ENCODE data around the gene APEX1.

APEX1 gene

GRCh38 chr14:20429801-20430669 is 25.0 kb upstream of the APEX1 start:
- H3K27me3 ChIP-seq (replicated peaks; ENCODE audit: control insufficient read depth, insufficient read depth, low read length) = no peaks in the 10 kb centered on the region
- TF ChIP-seq, protein P1, sequence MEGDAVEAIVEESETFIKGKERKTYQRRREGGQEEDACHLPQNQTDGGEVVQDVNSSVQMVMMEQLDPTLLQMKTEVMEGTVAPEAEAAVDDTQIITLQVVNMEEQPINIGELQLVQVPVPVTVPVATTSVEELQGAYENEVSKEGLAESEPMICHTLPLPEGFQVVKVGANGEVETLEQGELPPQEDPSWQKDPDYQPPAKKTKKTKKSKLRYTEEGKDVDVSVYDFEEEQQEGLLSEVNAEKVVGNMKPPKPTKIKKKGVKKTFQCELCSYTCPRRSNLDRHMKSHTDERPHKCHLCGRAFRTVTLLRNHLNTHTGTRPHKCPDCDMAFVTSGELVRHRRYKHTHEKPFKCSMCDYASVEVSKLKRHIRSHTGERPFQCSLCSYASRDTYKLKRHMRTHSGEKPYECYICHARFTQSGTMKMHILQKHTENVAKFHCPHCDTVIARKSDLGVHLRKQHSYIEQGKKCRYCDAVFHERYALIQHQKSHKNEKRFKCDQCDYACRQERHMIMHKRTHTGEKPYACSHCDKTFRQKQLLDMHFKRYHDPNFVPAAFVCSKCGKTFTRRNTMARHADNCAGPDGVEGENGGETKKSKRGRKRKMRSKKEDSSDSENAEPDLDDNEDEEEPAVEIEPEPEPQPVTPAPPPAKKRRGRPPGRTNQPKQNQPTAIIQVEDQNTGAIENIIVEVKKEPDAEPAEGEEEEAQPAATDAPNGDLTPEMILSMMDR (IDR thresholded peaks at IDR 0.05; ENCODE audit: insufficient read depth, low read length, poor library complexity, severe bottlenecking) = no peak
- no peaks in the 10 kb centered on the region for H3K36me3 ChIP-seq (ENCODE audit: control insufficient read depth, insufficient read depth, low read length)
- no peak for DNase-seq (ENCODE audit: extremely low read depth, insufficient read length)
- H3K4me3 ChIP-seq (replicated peaks; ENCODE audit: low read depth, low read length) = no peak overlapping the region

GRCh38 chr14:20434701-20435581 is 20.1 kb upstream of the APEX1 start:
- TF ChIP-seq, protein P1 (IDR thresholded peaks at IDR 0.05; ENCODE audit: insufficient read depth, low read length, poor library complexity, severe bottlenecking) = no peak
- H3K36me3 ChIP-seq (ENCODE audit: control insufficient read depth, insufficient read depth, low read length) = no peaks in the 10 kb centered on the region
- no peak overlapping the region for H3K4me3 ChIP-seq (replicated peaks; ENCODE audit: low read depth, low read length)
- DNase-seq (ENCODE audit: extremely low read depth, insufficient read length) = no peak
- H3K27me3 ChIP-seq (replicated peaks; ENCODE audit: control insufficient read depth, insufficient read depth, low read length) = no peaks in the 10 kb centered on the region

GRCh38 chr14:20435582-20436362 is 19.3 kb upstream of the APEX1 start, which contains the start of gene KLHL33:
Gene KLHL33, minus strand, starts transcription at chr14:20436166. Its CDS starts 355 bp downstream, at chr14:20435811.
- H3K36me3 ChIP-seq (ENCODE audit: control insufficient read depth, insufficient read depth, low read length) = no peaks in the 10 kb centered on the region
- TF ChIP-seq, protein P1 (IDR thresholded peaks at IDR 0.05; ENCODE audit: insufficient read depth, low read length, poor library complexity, severe bottlenecking) = no peak
- H3K27me3 ChIP-seq (replicated peaks; ENCODE audit: control insufficient read depth, insufficient read depth, low read length) = no peaks in the 10 kb centered on the region
- DNase-seq (ENCODE audit: extremely low read depth, insufficient read length) = no peak
- H3K4me3 ChIP-seq (replicated peaks; ENCODE audit: low read depth, low read length) = no peak within 1 kb of the TSS

DNA sequence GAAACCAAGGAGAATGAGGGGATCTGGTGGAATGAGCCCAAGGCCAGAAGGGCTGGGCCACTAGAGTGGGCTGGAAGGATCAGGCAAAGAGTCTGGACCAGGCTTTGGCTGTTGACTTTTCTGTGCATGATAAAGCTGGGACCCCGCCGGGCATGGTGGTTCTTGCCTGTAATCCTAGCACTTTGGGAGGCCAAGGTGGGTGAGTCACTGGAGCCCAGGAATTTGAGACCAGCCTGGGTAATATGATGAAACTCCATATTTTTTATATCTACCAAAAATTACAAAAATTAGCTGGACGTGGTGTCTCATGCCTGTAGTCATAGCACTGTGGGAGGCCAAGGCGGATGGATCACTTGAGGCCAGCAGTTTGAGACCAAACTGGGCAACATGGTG is 18.7 kb upstream of the APEX1 start:
- Histone ChIP-seq H3K27me3 (replicated peaks; ENCODE audit: control insufficient read depth, insufficient read depth, low read length) (no peaks in the 10 kb centered on the region), H3K4me3 (replicated peaks; ENCODE audit: low read depth, low read length) (no peak overlapping the region), H3K36me3 (ENCODE audit: control insufficient read depth, insufficient read depth, low read length) (no peaks in the 10 kb centered on the region)
- DNase-seq (ENCODE audit: extremely low read depth, insufficient read length) = no peak
- TF ChIP-seq, protein P1 (IDR thresholded peaks at IDR 0.05; ENCODE audit: insufficient read depth, low read length, poor library complexity, severe bottlenecking) = no peak

GRCh38 chr14:20438664-20439063 is 16.4 kb upstream of the APEX1 start:
- DNase-seq (ENCODE audit: extremely low read depth, insufficient read length) = no peak
- H3K27me3 ChIP-seq (replicated peaks; ENCODE audit: control insufficient read depth, insufficient read depth, low read length) = no peaks in the 10 kb centered on the region
- H3K4me3 ChIP-seq (replicated peaks; ENCODE audit: low read depth, low read length) = no peak overlapping the region
- no peaks in the 10 kb centered on the region for H3K36me3 ChIP-seq (ENCODE audit: control insufficient read depth, insufficient read depth, low read length)
- TF ChIP-seq, protein P1 (IDR thresholded peaks at IDR 0.05; ENCODE audit: insufficient read depth, low read length, poor library complexity, severe bottlenecking) = no peak
